ENCODE results near the gene RAB37. TPM values are rescaled to one million over a fixed set of nuclear protein-coding genes. Genes with fewer than 3 reads are reported as not detected.

Gene RAB37
- total and polyA plus RNA-seq, 2 of the 13 experiments (the other 11 are each of a cell fraction or from before 2014, with no cell fraction given): 0.91 to 3.7 TPM

- TF ChIP-seq ZNF607 (CRISPR knock-in tag; IDR thresholded peaks at IDR 0.05; ENCODE audit: borderline replicate concordance) (no peak), TERF1 (CRISPR knock-in tag; IDR thresholded peaks at IDR 0.05) (peak; percentile 70; the same call in 1 of the 2 replicates), PHF20 (CRISPR knock-in tag; IDR thresholded peaks at IDR 0.05) (peak; percentile 43; the same call in 1 of the 2 replicates), HMG20A (CRISPR knock-in tag; IDR thresholded peaks at IDR 0.05; ENCODE audit: borderline replicate concordance) (no peak), ZFYVE20 (CRISPR knock-in tag; IDR thresholded peaks at IDR 0.05; ENCODE audit: borderline replicate concordance, low read depth) (0 out of 2 replicates have a peak, but pooled peaks have one; percentile 13), ZNF24 (IDR thresholded peaks at IDR 0.05) (no peak), MEIS2 (CRISPR knock-in tag; IDR thresholded peaks at IDR 0.05) (peak; percentile 87), MAFG (CRISPR knock-in tag; IDR thresholded peaks at IDR 0.05) (no peak), ZBTB42 (CRISPR knock-in tag; IDR thresholded peaks at IDR 0.05) (peak; percentile 91; the same call in 1 of the 2 replicates), ZNF720 (CRISPR knock-in tag; IDR thresholded peaks at IDR 0.05) (no peak), HIC2 (CRISPR knock-in tag; IDR thresholded peaks at IDR 0.05; ENCODE audit: low read depth) (peak; percentile 72), ZNF180 (CRISPR knock-in tag; IDR thresholded peaks at IDR 0.05; ENCODE audit: borderline replicate concordance, low read depth) (peak; percentile 89; the same call in 1 of the 2 replicates), SMC3 (IDR thresholded peaks at IDR 0.05; ENCODE audit: low read length) (no peak; the same call in 1 of the 2 replicates), ZNF225 (CRISPR knock-in tag; IDR thresholded peaks at IDR 0.05) (0 out of 2 replicates have a peak, but pooled peaks have one; percentile 47), ZNF441 (CRISPR knock-in tag; IDR thresholded peaks at IDR 0.05; ENCODE audit: borderline replicate concordance) (peak; percentile 93; the same call in 1 of the 2 replicates), TEF (CRISPR knock-in tag; IDR thresholded peaks at IDR 0.05) (peak; percentile 86), ZNF737 (CRISPR knock-in tag; IDR thresholded peaks at IDR 0.05; ENCODE audit: borderline replicate concordance) (no peak), ARID4A (CRISPR knock-in tag; IDR thresholded peaks at IDR 0.05; ENCODE audit: borderline replicate concordance) (peak; percentile 95), NR1H2 (CRISPR knock-in tag; IDR thresholded peaks at IDR 0.05; ENCODE audit: borderline replicate concordance, low read depth) (no peak), DPF2 (CRISPR knock-in tag; IDR thresholded peaks at IDR 0.05; ENCODE audit: borderline replicate concordance, low read depth) (no peak)
These were observed 11.6 kb downstream of the RAB37 start, which contains the start of gene NHERF1 (continued) for GRCh38 chr17:74748529-74749278.

Measured in HepG2 (cell line).